ENCODE data around the gene GPATCH4. TPM values are rescaled to one million over a fixed set of nuclear protein-coding genes. Genes with fewer than 3 reads are reported as not detected.

Gene GPATCH4
- total RNA-seq, 1 experiment from 2014 or later: 39.4 TPM

DNA sequence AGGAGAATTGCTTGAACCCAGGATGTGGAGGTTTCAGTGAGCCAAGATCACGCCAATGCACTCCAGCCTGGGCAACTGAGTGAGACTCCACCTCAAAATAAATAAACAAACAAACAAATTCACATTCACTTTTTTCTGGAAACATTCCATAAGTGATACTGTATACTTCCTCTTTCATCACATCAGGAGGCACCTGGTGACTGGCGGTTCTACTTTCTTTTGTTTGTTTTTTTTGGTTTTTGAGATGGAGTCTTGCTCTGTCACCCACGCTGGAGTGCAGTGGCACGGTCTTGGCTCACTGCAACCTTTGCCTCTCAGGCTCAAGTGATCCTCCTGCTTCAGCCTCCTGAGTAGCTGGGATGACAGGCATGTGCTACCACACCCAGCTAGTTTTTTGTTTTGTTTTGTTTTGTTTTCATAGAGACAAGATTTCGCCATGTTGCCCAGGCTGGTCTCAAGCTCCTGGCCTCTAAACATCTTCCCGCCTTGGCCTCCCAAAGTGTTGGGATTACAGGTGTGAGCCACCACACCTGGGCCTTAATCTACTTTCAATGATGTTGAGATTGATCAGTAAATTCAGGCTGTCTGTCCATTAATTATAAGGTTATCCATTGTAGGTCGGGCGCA, 28.7 kb upstream of the GPATCH4 start (continued):
- no peak for TF ChIP-seq YY1 (IDR thresholded peaks at IDR 0.05; ENCODE audit: extremely low read depth, insufficient replicate concordance, low read depth, low read length)
- TF ChIP-seq, protein P1, sequence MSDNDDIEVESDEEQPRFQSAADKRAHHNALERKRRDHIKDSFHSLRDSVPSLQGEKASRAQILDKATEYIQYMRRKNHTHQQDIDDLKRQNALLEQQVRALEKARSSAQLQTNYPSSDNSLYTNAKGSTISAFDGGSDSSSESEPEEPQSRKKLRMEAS (IDR thresholded peaks at IDR 0.05): no peak
- no peak for TF ChIP-seq EZH2 (IDR thresholded peaks at IDR 0.05)
- TF ChIP-seq RAD21 (IDR thresholded peaks at IDR 0.05; ENCODE audit: low read depth): no peak
- no peak for TF ChIP-seq SRF (IDR thresholded peaks at IDR 0.05; ENCODE audit: low read depth)
- no peak for TF ChIP-seq POLR2A (IDR thresholded peaks at IDR 0.05; ENCODE audit: borderline replicate concordance, extremely low read depth, insufficient read depth, insufficient read length)
- no peak for TF ChIP-seq TCF7L2 (IDR thresholded peaks at IDR 0.05; ENCODE audit: borderline replicate concordance, extremely low read depth, insufficient read depth, insufficient read length)
- no peak for TF ChIP-seq EZH2phosphoT487 (IDR thresholded peaks at IDR 0.05; ENCODE audit: borderline replicate concordance)
- no peak for TF ChIP-seq ZNF274 (IDR thresholded peaks at IDR 0.05; ENCODE audit: low read depth, low read length)

GRCh38 chr1:156627313-156627880, 26.1 kb upstream of the GPATCH4 start:
- no peak overlapping the region for H3K27ac ChIP-seq (ENCODE audit: low read depth, low read length)
- H3K4me1 ChIP-seq (ENCODE audit: control insufficient read depth in 1 of 2, insufficient read depth in 2 of 2, low read length in 2 of 2): peaks cover 3 to 7% of the 10 kb centered on the region in 2 experiments; a peak in 2 of 4 replicates
- POLR2A ChIA-PET: interaction anchor here (0.6 to 1.6 kb wide), 4 partner anchors 34 to 99 kb away, joined by 3 to 4 read pairs (median 4); partner anchors contain the start of gene CRABP2
- peak; percentile 39 for DNase-seq (ENCODE audit: low read depth, low spot score)
- no peaks in the 10 kb centered on the region for H3K36me3 ChIP-seq (ENCODE audit: control insufficient read depth in 1 of 2, insufficient read depth in 2 of 2, low read length in 2 of 2)
- no peaks in the 10 kb centered on the region for H4K20me1 ChIP-seq (ENCODE audit: insufficient read depth)
- no peak overlapping the region for H3K9ac ChIP-seq (ENCODE audit: low read length)
- RAD21 ChIA-PET (ENCODE audit: low non-redundant PET in 1 of 2, low total read pairs in 2 of 2, uncharacterized antibody in 2 of 2, unreplicated experiment in 2 of 2): interaction anchor here in 1 of 2 experiments (0.6 to 1.0 kb wide), 2 partner anchors 25 to 61 kb away, joined by 3 to 5 read pairs; no protein-coding TSS in a partner anchor
- TF ChIP-seq POLR2A (IDR thresholded peaks at IDR 0.05; ENCODE audit: borderline replicate concordance, extremely low read depth, insufficient read depth, insufficient read length) (no peak), TCF7L2 (IDR thresholded peaks at IDR 0.05; ENCODE audit: borderline replicate concordance, extremely low read depth, insufficient read depth, insufficient read length) (no peak), CTCF (IDR thresholded peaks at IDR 0.05 in 2 of 3, conservative IDR thresholded peaks at IDR 0.05 in 1 of 3; ENCODE audit: borderline replicate concordance in 1 of 3, insufficient read depth in 1 of 3, low read depth in 2 of 3, low read length in 2 of 3) (peak; percentile 78 to 88 (median 87)), ZNF274 (IDR thresholded peaks at IDR 0.05; ENCODE audit: low read depth, low read length) (no peak), YY1 (IDR thresholded peaks at IDR 0.05; ENCODE audit: extremely low read depth, insufficient replicate concordance, low read depth, low read length) (peak; percentile 46), SRF (IDR thresholded peaks at IDR 0.05; ENCODE audit: low read depth) (no peak), ELF1 (IDR thresholded peaks at IDR 0.05; ENCODE audit: borderline replicate concordance, low read depth) (no peak), JUND (IDR thresholded peaks at IDR 0.05) (no peak), POLR2AphosphoS5 (IDR thresholded peaks at IDR 0.05; ENCODE audit: low read depth, low read length) (no peak), RAD21 (IDR thresholded peaks at IDR 0.05; ENCODE audit: low read depth) (peak; percentile 78)
- TF ChIP-seq, protein P2, sequence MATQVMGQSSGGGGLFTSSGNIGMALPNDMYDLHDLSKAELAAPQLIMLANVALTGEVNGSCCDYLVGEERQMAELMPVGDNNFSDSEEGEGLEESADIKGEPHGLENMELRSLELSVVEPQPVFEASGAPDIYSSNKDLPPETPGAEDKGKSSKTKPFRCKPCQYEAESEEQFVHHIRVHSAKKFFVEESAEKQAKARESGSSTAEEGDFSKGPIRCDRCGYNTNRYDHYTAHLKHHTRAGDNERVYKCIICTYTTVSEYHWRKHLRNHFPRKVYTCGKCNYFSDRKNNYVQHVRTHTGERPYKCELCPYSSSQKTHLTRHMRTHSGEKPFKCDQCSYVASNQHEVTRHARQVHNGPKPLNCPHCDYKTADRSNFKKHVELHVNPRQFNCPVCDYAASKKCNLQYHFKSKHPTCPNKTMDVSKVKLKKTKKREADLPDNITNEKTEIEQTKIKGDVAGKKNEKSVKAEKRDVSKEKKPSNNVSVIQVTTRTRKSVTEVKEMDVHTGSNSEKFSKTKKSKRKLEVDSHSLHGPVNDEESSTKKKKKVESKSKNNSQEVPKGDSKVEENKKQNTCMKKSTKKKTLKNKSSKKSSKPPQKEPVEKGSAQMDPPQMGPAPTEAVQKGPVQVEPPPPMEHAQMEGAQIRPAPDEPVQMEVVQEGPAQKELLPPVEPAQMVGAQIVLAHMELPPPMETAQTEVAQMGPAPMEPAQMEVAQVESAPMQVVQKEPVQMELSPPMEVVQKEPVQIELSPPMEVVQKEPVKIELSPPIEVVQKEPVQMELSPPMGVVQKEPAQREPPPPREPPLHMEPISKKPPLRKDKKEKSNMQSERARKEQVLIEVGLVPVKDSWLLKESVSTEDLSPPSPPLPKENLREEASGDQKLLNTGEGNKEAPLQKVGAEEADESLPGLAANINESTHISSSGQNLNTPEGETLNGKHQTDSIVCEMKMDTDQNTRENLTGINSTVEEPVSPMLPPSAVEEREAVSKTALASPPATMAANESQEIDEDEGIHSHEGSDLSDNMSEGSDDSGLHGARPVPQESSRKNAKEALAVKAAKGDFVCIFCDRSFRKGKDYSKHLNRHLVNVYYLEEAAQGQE (IDR thresholded peaks at IDR 0.05; ENCODE audit: low read depth): no peak; the same call in 1 of the 2 replicates
- TF ChIP-seq, protein P1 (IDR thresholded peaks at IDR 0.05): 0 out of 2 replicates have a peak, but pooled peaks have one; percentile 18
- no TSS peak for BruUV-seq (replicated peaks)
- peak; percentile 70 for ATAC-seq
- H3K9me3 ChIP-seq (ENCODE audit: control insufficient read depth in 1 of 2, insufficient read depth in 1 of 2, low read depth in 1 of 2, low read length in 2 of 2): no peaks in the 10 kb centered on the region
- no peaks in the 10 kb centered on the region for H3K27me3 ChIP-seq (ENCODE audit: insufficient read depth, low read length)
- no peak overlapping the region for H3K4me2 ChIP-seq (ENCODE audit: low read length)
- H3K4me3 ChIP-seq (replicated peaks in 1 of 2; ENCODE audit: low read depth in 1 of 2, low read length in 2 of 2): no peak overlapping the region
- no peaks in the 10 kb centered on the region for H3K9me2 ChIP-seq (ENCODE audit: insufficient read depth)
- CTCF ChIA-PET: interaction anchor here (1.0 to 5.5 kb wide), 19 partner anchors 10 to 301 kb away, joined by 3 to 33 read pairs (median 6); partner anchors contain the start of genes BCAN, CRABP2 and NES
- no peak overlapping the region for H2AFZ ChIP-seq (ENCODE audit: low read depth, low read length, poor library complexity, severe bottlenecking)
- H3K79me2 ChIP-seq (ENCODE audit: insufficient read depth, low read length): no peaks in the 10 kb centered on the region
- intact Hi-C loops (cut with micrococcal nuclease): loop anchor here (1.0 to 10.0 kb wide), 3 partner anchors 30 to 297 kb away; partner anchors contain the start of gene LRRC71

All from HCT116 (cell line).